ENCODE data around the gene ALOX5.
"Not testable (repeated sequence)": the region's sequence is repeated elsewhere in the genome, so short reads cannot be mapped to it uniquely, and the experiment has no call there.

Gene ALOX5

DNA sequence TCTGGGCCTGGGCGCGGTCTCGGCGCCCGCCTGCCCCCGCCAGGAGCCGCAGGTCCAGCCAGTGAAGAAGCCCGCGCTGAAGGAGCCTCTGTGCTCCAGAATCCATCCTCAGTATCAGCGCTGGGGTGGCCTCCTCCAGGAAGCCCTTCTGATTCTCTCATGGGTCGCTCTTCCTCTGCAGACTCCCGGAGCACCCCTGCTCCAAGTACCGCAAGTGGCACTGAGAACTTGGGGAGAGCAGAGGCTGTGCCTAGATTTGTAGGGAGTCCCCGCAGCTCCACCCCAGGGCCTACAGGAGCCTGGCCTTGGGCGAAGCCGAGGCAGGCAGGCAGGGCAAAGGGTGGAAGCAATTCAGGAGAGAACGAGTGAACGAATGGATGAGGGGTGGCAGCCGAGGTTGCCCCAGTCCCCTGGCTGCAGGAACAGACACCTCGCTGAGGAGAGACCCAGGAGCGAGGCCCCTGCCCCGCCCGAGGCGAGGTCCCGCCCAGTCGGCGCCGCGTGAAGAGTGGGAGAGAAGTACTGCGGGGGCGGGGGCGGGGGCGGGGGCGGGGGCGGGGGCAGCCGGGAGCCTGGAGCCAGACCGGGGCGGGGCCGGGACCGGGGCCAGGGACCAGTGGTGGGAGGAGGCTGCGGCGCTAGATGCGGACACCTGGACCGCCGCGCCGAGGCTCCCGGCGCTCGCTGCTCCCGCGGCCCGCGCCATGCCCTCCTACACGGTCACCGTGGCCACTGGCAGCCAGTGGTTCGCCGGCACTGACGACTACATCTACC, at the start of gene ALOX5:
Gene ALOX5 (plus strand): TSS at position 641 of the 774 bp plus-strand sequence. CDS start 64 bp downstream, at position 705.
- DNase-seq: peak; percentile 55

DNA sequence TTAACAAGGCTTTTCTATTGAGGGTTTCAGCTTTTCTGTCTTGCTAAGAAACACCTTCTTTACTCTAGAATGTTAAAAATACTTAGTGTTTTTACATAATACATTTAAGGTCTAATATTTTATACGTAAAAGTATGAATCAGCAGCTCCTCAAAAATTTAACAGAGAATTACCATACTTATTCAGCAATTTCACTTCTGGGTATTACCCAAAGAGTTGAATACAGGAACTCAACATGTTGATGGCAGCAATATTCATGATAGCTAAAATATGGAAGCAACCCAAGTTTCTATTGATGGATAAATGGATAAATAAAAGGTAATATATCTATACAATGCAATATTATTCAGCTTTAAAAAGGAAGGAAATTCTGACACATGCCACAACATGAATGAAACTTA, 48.9 kb upstream of the ALOX5 start:
- DNase-seq: no peak

DNA sequence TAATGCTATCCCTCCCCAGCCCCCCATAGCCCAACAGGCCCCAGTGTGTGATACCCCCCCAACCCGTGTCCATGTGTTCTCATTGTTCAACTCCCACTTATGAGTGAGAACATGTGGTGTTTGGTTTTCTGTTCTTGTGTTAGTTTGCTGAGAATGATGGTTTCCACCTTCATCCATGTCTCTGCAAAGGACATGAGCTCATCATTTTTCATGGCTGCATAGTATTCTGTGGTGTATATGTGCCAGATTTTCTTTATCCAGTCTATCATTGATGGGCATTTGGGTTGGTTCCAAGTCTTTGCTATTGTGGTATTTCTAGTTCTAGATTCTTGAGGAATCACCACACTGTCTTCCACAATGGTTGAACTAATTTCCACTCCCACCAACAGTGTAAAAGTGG, 47.2 kb upstream of the ALOX5 start:
- not testable (repeated sequence) for DNase-seq

DNA sequence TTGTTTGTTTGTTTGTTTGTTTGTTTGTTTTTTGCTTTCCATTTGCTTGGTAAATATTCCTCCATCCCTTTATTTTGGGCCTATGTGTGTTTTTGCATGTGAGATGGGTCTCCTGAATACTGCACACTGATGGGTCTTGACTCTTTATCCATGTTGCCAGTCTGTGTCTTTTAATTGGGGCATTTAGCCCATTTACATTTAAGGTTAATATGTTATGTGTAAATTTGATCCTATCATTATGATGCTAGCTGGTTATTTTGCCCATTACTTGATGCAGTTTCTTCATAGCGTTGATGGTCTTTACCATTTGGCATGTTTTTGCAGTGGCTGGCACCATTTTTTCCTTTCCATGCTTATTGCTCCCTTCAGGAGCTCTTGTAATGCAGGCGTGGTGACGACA, 42.2 kb upstream of the ALOX5 start:
- DNase-seq: not testable (repeated sequence)

DNA sequence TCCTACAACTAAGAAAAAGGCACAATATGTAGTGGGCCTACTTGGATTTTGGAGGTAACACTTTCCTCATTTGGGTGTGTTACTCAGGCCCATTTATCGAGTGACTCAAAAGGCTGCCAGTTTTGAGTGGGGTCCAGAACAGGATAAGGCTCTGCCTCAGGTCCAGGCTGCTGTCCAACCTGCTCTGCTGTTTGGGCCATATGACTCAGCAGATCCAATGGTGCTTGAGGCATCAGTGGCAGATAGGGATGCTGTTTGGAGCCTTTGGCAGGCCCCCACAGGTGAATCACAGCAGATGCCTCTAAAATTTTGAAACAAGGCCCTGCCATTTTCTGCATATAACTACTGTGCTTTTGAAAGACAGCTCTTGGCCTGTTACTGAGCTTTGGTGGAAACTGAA, 34.1 kb upstream of the ALOX5 start:
- DNase-seq: no peak

DNA sequence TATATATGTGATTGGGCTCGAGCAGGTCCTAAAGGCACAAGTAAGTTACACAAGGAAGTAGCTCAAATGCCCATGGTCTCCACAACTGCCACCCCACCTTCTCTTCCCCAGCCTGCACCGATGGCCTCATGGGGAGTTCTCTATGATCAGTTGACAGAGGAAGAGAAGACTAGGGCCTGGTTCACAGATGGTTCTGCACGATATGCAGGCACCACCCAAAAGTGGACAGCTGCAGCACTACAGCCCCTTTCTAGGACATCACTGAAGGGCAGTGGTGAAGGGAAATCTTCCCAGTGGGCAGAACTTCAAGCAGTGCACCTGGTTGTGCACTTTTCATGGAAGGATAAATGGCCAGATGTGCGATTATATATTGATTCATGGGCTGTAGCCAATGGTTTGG, 33.6 kb upstream of the ALOX5 start:
- DNase-seq: not testable (repeated sequence)

DNA sequence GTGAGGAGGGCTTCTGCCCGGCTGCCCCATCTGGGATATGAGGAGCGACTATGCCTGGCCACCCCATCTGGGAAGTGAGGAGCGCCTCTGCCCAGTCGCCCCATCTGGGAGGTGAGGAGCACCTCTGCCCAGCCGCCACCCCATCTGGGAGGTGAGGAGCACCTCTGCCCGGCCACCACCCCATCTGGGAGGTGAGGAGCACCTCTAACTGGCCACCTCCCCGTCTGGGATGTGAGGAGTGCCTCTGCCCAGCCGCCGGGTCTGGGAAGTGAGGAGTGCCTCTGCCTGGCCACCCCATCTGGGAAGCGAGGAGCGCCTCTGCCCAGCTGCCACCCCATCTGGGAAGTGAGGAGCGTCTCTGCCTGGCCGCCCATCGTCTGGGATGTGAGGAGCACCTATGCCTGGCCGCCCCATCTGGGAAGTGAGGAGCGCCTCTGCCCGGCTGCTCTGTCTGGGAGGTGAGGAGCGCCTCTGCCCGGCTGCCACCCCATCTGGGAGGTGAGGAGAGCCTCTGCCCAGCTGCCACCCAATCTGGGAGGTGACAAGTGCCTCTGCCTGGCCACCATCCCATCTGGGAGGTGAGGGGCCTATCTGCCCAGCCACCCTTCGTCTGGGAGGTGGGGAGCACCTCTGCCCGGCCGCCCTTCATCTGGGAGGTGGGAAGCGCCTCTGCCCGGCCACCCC, 27.2 kb upstream of the ALOX5 start:
- not testable (repeated sequence) for DNase-seq

DNA sequence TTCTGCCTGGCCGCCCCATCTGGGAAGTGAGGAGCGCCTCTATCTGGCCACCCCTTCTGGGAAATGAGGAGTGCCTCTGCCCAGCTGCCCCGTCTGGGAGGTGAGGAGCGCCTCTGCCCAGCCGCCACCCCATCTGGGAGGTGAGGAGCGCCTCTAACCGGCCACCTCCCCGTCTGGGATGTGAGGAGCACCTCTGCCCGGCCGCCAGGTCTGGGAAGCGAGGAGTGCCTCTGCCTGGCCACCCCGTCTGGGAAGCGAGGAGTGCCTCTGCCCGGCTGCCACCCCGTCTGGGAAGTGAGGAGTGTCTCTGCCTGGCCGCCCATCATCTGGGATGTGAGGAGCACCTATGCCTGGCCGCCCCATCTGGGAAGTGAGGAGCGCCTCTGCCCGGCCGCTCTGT, 26.6 kb upstream of the ALOX5 start:
- DNase-seq: not testable (repeated sequence)

DNA sequence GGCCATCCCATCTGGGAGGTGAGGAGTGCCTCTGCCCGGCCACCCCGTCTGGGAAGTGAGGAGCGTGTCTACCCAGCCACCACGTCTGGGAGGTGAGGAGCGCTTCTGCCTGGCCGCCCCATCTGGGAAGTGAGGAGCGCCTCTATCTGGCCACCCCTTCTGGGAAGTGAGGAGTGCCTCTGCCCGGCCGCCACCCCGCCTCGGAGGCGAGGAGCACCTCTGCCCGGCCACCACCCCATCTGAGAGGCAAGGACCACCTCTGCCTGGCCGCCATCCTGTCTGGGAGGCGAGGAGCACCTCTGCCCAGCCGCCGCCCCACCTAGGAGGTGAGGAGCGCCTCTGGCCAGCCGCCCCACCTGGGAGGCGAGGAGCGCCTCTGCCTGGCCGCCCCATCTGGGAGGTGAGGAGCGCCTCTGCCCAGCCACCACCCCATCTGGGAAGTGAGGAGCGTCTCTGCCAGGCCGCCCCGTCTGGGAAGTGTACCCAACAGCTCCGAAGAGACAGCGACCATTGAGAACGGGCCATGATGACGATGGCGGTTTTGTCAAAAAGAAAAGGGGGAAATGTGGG, 25.7 kb upstream of the ALOX5 start:
- DNase-seq: not testable (repeated sequence)

DNA sequence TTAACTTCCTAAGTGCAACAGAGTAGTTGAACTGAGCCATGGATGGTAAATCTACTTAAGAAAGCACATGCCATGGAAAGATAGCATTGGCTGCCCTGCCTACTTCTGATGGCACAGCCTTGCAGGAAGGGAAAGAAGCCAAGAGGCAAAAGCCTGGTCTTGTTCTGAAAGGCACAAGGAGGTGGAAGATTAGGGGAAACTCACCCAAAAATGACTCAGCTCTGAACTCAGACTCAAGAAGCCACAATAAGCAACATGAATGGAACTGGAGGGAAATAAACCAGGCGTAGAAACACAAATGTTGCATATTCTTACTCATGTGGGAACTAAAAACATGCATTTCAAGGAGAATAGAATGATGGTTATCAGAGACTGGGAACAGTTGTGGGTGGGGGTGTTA, 20.8 kb upstream of the ALOX5 start:
- DNase-seq: no peak

DNA sequence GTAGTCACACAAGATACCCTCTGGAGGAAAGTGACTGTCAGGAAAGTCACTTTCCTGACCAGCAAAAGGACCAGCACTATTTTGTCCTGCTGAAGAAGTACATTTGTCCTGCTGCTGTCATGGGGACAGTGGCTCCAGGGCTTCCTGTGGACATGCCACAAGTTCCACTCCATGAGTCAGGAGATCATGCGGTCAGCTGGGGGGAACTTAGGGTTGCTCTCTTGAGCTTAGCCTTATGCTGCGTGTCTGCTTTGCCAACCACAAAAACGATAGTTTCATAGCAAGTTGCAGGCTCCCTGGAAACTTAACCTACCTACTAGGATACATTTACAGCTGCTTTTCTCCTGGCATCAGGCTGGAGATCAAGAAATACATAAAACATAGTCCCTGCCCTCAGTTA, 19.8 kb upstream of the ALOX5 start:
- peak; percentile 22 for DNase-seq

DNA sequence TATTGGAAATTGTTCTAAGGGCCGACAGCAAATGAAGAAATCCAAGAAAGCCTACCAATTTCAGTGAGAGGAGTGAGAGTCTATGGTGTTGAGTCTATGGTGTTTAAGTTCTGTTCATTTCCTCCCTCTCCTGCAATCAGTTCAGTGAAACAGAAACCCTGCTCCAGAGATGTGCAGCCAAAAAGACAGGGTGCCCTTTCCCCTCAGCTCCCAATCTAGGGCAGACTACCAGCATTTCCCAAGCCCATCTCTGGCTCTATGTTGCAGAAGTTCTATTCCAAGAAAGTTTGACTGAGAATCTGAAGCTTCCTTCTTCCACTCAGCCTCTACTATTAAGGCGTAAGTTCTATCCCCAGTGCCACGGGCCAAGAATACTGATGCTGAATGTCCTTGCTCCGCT, 18.5 kb upstream of the ALOX5 start:
- DNase-seq: no peak

DNA sequence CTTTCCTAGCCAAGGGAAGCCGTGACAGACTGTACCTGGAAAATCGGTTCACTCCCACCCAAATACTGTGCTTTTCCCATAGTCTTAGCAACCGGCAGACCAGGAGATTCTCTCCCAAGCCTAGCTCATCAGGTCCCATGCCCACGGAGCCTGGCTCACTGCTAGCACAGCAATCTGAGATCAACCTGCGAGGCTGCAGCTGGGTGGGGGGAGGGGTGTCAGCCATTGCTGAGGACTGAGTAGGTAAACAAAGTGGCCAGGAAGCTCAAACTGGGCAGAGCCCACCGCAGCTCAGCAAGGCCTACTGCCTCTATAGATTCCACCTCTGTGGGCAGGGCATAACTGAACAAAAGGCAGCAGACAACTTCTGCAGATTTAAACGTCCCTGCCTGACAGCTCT, 15.1 kb upstream of the ALOX5 start:
- not testable (repeated sequence) for DNase-seq

DNA sequence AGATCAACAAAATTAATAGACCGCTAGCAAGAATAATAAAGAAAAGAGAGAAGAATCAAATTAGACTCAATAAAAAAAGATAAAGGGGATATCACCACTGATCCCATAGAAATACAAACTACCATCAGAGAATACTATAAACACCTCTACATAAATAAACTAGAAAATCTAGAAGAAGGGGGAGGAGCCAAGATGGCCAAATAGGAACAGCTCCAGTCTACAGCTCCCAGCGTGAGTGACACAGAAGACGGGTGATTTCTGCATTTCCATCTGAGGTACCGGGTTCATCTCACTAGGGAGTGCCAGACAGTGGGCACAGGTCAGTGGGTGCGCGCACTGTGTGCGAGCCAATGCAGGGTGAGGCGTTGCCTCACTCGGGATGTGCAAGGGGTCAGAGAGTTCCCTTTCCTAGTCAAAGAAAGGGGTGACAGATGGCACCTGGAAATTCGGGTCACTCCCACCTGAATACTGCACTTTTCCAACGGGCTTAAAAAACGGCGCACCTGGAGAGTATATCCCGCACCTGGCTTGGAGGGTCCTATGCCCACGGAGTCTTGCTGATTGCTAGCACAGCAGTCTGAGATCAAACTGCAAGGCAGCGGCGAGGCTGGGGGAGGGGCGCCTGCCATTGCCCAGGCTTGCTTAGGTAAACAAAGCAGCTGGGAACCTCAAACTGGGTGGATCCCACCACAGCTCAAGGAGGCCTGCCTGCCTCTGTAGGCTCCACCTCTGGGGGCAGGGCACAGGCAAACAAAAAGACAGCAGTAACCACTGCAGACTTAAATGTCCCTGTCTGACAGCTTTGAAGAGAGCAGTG, 11.8 kb upstream of the ALOX5 start:
- not testable (repeated sequence) for DNase-seq

DNA sequence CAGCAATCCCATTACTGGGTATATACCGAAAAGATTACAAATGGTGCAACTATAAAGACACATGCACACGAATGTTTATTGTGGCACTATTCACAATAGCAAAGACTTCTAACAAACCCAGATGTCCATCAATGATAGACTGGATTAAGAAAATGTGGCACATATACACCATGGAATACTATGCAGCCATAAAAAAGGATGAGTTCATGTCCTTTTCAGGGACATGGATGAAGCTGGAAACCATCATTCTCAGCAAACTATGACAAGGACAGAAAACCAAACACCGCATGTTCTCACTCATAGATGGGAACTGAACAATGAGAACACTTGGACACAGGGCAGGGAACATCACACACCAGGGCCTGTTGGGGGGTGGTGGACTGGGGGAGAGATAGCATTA, 6.4 kb upstream of the ALOX5 start:
- DNase-seq: not testable (repeated sequence)

DNA sequence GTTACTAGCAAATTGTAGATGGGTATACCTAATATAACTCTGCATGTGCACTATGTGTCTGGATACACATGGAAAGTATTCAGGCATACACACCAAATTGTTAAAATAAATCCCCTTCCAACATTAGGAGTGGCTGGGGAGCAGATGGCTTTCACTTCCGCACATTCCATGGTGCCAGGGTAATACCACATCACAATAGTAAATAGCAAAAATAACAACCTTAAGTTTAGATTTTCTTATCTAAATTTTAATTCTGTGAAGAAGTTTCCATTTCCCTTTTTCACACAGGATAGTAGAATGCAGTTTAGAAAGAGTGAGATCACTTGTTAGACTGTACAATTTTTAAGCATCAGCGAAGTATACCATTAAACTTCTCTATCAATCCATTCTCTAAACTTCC, 5.8 kb upstream of the ALOX5 start:
- DNase-seq: no peak

DNA sequence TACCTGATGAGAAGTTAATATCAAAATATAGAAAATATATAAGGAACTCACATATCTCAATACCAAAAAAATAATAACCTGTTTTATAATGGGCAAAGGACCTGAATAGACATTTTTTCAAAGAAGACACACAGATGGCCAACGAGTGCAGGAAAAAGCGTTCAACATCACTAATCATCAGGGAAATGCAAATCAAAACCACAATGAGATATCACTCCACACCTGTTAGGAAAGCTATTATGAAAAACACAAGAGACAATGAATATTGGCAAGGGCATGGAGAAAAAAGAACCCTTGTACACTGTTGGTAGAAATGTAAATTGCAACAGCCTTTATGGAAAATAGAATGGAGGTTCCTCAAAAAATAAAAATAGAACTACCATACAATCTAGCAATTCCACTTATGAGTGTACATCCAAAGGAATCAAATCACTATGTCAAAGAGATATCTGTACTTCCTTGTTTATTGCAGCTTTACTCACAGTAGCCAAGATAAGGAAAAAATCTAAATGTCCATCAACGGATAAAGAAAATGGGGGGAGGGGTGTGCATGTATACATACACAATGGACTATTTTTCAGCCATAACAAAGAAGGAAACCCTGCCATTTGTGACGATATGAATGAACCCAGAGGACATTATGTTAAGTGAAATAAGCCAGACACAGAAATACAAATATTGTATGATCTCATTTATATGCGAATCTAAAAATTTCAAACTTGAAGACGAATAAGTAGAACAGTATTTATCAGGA, 3.6 kb upstream of the ALOX5 start:
- no peak for DNase-seq

DNA sequence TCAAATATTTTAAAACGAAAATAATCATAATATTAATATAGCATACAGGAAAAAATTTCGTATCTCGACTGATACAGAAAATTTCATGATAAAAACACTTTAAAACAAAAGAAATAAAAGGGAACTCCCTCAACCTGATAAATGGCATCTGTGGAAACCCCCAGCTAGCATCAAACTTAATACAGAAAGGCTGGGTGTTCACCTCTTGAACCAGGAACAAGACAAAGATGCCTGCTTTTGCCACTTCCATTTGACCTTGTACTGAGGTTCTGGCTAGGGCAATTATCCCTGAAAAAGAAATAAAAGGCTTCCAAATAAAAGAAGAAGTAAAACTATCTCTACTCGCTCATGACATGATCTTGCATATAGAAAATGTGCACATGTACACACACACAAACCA, 2.5 kb upstream of the ALOX5 start:
- DNase-seq: no peak

DNA sequence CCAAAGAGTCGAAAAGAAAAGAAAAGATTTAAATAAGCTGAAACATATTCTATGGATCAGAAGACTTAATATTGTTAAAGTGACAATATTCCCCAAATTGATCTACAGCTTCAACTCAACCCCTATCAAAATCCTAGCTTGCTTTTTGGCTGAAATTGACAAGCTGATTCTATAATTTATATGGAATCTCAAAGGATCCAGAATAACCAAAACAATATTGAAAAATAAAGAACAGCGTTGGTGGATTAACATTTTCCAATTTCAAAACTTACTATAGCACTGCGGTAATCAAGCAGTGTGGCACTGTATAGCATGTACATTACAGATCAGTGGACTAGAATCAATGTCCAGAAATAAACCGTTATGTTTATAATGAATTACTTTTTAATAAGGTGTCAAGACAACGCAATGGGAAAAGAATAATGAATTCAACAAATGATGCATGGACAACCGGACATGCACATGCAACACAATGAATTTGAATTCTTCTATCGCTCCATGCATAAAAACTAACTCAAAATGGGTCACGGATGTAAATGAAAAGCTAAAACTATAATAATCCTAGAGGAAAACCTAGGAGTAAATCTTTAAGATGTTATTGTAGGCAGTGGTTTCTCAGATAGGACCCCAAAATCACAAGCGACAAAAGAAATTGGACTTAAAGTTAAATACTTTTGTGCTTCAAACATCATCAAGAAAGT, 1.6 kb upstream of the ALOX5 start:
- no peak for DNase-seq

DNA sequence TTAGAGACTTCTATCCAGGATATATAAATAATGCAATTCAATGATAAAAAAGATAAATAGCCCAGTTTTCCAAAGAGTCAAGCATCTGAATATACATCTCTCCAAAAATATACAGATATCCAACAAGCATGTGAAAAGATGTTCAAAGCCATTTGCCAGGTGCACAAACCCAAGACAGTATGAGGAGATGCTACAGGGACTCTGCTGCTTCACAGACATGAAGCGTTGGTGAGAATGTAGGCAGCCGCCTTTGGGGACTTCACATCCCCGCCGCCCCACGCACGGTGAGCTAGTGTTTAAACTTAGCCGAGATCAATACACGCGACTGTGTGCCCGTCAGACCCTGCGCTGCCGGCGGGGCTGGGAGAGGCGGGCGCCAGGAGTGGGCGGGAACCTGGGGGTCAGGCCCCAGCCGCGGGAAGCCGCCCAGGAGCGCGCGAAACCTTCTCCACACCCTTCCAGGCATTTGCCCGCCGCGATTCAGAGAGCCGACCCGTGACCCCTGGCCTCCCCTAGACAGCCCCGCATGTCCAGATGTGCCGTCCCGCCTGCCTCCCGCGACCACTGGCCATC, 927 bp upstream of the ALOX5 start:
- no peak for DNase-seq

DNA sequence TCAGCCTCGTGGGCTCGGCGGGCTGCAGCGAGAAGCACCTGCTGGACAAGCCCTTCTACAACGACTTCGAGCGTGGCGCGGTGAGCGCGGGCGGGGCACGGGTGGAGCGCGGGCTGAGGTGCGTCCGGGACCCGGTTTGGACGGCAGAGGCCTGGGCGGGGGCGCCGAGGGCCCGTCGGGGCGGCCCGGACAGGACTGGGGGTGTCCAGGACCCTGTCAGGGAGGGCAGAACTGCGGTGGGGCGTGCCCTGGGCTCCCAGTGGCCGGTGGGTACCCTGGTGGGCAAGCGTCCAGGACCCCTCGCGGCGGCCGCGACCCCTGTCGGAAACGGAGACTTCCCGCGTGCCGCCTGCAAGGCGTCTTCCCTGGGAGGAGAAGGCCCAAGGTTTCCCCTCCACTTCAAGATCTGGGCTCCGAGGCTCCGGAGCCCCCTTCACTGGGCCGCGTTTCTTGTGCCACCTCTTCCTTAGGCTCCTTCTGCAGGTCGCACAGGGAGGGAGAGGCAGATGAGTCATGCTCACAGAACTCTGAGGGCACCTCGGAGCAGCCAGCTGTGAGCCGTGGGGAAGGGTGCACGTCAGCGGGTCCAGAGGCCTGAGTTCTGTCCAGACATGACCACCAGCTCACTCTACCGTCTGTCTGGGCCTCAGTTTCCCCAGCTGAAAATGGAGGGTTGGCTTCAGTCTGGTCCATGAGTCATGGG, 485 bp downstream of the ALOX5 start:
- no peak for DNase-seq
